ENCODE data around the gene SYTL1.

The SYTL1 gene

DNA sequence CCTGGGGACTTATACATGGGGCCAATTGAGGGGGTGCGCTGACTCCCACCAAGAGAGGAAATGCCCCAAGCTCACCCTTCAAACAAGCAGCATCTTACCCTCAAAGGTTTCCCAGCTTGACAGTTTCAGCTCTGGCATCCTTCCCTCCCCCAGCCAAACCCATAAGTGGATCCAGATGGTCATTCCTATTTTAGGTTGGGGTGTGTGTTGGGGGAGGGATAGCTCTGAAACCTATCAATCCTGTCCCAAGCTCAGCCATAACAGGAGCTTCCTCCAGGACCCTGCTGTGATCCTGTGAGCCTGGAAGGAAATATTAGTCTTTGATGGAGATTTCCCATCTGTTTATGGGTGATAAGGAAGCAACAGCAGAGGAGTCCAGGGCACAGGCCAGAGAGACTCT, 23.2 kb upstream of the SYTL1 start:
- DNase-seq = no peak

DNA sequence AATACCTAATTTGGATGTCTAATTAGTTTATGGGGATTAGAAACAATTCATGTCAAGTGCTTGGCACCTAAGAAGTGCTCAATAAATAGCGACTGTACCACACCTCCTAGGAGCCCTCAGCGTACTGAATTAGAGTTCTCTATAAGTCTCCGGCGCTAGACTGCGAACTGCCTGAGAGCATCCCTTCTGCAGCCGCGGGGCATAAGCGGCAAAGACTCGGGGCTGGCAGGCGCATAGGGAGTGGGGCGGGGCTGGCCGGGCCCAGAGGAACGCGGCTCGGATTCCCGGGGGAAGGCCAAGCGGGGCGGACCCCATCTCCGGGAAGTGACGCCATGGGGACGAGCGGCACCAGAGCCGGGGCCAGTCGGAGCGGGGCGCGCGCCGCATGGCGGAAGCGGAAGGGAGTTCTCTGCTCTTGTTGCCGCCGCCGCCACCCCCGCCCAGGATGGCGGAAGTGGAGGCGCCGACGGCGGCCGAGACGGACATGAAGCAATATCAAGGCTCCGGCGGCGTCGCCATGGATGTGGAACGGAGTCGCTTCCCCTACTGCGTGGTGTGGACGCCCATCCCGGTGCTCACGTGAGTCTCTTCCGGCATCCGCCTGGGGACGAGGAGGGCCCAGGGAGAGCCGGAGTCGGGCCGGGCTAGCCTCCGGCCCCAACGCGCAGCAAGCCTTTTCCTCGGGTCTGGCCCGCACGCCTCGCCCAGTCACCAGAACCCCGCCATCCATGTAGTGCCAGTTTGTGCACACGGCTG, 19.8 kb upstream of the SYTL1 start, which contains the start of gene TMEM222:
TMEM222 (plus strand) TSS at position 351 of the 756 bp plus-strand sequence; CDS start at position 386, 35 bp downstream.
- DNase-seq = peak; percentile 98

DNA sequence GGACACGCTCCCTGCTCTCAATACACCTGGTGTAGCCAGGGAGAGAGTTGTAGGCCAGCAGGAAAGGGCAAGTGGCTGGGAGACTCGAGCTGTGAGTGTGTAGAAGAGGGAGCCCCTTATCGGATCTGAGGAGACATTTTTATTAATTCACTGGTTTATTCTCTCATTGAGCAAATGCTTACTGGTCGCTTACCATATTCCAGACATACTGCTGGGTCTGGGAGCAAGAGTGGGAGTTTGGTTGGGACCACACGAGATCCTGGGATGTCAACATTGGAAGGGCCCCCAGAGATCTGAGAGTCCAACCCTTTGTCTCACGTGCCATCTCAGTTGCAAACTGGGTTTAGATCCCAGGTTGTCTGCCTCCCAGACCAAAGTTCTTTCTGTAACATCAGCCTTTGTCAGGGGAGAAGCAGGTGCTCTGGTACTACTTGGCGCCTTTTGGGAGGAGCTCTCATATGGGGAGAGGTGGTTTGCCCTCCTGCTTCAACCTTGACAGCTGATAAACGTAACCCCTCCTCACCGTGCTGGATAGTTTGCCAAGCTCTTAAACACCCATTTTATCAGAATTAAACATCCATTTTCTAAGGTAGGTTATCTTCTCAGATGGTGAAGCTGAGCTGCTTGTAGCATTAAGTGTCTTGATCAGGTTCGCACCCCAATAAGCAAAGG, 19.1 kb upstream of the SYTL1 start:
- DNase-seq = peak; percentile 57

DNA sequence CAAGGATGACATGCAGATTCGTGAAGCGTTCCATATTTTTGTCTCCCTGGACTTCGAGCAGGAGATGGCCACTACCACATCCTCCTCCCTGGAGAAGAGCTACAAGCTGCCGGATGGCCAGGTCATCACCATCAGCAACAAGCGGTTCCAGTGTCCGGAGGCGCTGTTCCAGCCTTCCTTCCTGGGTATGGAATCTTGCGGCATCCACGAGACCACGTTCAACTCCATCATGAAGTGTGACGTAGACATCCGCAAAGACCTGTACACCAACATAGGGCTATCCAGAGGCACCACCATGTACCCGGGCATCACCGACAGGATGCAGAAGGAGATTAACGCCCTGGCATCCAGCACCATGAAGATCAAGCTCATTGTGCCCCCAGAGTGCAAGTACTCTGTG, 16.5 kb upstream of the SYTL1 start:
- DNase-seq = no peak

DNA sequence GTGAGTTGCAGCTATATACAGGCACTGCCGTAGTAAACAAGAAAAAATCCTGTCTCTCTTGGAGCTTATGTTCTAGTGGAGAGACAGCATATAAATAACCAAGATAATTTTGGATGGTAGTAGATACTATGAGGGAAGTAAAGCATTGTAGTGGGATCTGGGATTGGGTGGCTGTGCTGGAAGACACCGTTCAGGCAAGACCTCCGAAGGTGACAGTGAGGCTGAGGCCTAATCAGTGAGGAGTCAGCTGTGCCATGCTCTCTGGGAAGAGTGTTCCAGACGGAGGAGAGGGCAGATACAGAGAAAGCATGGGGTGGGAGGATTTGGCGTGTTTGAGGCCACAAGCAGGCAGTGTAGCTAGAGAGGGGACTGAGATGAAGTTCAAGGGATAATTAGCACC, 13.9 kb upstream of the SYTL1 start:
- DNase-seq = no peak

DNA sequence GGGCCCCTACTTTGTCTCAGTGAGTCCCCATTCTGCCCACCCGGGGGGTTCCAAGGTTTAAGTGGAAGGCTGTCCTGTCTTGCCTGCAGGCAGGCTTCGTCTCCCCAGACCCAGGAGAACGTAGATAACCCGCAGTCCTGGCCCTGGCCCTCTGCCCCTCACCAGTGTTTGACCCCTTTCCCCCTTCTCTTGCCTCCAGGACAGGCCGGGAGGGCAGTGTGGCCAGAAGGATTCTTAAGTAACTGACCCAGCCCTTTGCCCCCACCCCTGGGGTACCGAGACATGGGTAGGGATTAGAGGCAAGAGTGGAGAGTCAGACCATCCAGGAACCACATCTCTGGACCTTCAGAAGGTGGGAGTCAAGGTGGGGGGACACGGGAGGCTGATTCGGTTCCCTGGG, 11.0 kb upstream of the SYTL1 start:
- no peak for DNase-seq

DNA sequence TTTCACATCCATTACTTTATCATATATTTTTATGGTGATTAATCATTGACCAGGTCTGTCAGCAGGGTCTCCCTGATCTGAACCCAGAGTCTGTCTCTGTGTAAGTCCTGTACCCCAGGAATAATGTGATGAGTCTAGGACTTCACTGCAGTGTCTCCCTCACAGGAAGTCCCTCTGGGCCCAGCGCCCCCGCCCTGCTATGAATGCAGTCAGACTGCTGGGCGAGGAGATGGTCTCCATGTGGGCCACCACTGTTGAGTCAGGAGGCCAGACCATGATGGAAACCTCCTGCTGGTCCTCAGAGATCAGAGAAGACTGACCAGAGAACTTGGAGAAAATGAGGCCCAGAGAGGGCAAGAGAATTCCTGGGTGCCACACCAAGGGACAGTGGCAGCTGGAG, 10.4 kb upstream of the SYTL1 start:
- DNase-seq = no peak

DNA sequence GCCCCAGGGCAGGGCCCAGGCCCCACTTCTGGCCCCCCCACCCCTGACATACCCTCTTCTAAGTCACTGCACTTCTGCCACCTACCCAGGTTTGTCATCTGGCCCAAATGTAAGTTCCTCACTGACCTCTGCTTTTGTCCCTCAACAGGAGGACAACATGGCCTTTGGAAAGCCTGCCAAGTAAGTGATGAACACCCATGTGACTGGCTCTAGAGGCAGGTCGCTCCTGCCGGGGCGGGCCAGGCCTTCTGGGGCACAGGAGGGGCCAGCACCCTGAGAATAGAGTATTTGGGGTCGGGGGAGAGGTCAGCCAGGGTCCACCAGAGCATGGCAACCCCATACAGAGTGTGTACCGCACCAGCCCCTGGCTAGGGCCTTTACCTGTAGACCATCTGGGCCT, 9.9 kb upstream of the SYTL1 start:
- no peak for DNase-seq

DNA sequence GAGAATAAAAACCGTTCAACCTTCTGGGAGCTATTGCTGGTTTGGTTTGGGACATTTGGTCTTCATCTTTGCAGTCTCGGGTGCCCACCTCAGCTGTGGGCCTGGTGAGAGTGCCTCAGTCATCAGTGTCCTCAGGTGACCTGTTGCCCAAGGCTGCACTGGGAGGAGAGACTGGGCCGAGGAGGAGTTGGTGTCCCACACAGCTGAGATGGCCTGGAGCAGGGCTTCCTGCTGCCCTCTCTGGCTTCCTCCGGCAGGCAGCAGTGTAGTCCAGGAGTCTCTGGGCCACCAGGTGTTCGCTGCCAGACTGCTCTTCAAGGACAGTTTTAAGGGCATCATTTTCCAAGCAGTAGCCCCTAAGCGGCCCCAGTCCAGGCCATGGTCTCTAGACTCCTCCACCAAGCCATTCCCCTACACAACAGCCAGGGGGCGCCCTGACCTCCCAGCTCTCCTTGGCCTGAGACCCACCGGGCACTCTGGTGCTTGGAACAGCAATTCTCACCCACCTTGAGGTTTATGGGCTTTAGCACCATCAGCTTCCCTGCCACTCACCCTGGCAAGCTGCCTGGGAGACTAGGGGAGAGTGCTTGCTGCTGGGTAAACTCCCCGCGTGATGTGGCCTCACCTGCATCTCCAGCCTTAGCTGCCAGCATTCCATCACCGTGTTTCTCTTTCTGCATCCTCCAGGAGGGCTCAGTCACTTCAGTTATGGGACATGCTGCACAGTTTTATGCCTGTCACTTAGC, 9.1 kb upstream of the SYTL1 start:
- DNase-seq = peak; percentile 75

DNA sequence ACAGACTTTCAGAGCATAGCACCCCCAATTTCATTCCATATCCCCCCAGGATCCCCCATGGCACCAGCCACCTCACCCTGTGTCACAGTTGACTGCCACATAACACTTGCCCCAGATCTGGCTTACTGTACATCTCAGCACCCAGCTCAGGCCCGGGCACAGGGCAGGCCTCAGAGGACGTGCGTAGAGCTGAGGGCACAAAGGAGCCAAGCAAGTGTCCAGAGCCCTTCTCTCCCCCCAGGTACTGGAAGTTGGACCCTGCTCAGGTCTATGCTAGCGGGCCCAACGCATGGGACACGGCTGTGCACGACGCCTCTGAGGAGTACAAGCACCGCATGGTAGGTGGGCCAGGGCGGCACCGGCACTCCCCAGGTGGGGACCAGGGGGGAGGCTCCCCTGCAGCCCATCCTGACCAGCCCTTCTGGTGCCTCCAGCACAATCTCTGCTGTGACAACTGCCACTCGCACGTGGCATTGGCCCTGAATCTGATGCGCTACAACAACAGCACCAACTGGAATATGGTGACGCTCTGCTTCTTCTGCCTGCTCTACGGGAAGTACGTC, 8.0 kb upstream of the SYTL1 start:
- DNase-seq = no peak

DNA sequence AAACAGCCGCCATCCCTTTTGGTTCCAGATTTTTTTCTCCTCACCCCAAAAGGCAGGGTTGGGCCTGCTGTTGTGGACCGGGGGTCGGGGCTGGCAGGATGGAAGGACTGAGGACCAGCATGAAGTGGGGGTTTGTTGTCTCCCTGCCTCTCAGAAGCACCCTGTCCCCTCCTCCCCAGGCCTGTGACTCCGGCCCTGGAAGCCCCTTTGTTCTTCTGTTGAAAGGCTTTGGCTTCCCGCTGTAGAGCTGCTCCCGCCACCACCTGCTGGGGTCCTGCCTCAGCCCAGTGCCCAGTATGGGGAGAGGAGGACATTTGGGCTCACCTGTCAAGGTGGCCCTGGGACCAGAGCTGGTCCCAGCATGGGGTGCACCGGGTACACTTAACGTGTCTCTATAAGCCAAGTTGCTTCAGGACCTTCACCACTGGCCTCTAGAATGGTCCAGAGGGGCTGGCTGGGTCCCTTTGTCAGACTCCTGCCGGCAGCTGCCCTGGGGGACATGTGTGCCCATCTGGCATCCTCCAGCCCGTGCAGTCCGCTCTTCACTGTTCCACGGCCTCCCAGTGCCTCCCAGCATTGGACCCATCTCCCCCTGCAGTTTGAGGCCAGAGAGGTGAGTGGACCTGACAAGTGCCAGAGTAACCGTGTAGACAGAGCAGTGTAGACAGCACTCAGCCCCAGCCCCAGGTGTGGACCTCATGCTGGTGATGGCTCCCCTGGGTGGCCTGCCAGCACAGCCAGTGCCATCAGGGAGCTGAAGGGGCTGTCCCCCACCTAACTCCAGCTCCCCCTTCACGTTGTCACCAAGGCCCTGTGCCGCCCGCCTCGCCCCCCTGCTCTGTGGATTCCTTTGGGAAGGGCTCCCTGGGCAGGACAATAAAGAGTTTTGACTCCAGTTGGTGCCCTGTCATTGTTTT, 6.1 kb upstream of the SYTL1 start:
- no peak for DNase-seq

DNA sequence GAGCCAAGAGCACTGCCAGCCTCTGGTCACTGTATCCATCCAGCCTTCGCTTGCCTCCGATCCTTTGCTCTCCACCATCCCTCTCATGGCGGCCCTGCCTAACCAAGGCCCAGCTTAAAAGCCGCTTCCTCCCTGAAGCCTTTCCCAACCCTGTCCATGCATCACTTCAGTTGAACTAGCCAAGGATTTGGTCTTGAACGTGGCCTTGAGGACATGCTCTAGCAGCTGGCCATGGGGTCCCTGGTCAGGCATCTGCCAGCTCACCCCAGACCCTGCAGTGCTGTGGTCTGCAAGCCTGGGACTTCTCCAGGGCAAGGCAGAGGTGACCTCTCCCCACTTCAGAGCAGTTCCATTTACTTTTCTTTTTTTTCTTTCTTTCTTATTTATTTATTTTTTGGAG, 5.1 kb upstream of the SYTL1 start:
- DNase-seq = no peak

DNA sequence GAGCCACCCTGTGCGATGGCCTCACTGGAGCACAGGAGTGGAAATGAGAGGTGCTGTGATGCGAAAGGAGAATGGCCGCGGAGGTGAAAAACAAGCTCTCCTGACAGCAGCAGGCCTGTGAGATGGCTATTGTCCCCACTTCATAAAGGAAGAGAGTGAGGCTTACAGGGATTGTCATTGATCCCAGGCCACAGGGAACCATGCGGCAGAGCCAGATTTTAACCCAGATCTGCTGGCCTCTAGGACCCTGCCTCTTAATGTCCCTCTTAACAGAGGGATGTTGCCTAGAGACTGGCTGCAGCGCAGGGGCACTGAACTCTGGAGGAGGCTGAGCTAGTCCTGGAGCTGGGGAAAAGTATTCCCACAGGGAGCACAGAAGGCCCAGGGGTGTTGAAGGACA, 3.1 kb upstream of the SYTL1 start:
- no peak for DNase-seq

DNA sequence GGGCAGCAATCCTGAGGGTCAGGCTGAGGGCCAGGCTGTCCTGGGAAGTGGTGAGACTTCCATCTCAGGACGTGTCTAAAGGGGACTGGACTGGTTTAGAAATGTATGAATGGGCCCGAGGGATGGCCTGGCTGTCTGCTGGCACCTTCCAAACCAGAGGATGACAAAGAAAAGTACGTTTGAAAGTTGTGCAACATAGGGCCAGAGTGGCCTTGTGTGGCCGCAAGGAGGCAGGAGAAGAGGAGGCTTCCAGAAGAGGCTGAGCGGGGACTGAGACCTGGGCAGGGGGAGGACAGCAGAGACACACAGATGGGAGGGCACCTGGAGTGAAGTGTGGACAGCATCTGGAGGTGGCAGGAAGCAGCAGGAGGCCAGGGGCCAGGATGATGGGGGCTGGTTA, 2.6 kb upstream of the SYTL1 start:
- no peak for DNase-seq

DNA sequence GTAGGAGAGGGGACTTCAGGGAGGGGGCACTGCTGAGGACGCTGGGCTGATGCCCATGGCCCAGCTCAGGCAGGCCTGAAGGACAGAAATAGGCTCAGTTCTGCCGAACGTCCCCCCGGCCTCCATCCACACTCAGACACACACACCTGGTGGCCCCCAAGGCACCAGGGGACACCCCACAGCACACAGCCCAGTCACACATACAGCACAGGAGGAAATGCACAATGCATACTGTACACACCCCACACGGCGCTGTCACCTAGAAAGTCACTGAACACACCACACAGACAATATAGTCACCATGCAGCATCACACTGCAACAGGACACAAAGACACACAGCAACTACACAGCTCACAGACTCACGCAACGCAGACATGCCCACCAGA, 562 bp downstream of the SYTL1 start:
- peak; percentile 46 for DNase-seq

DNA sequence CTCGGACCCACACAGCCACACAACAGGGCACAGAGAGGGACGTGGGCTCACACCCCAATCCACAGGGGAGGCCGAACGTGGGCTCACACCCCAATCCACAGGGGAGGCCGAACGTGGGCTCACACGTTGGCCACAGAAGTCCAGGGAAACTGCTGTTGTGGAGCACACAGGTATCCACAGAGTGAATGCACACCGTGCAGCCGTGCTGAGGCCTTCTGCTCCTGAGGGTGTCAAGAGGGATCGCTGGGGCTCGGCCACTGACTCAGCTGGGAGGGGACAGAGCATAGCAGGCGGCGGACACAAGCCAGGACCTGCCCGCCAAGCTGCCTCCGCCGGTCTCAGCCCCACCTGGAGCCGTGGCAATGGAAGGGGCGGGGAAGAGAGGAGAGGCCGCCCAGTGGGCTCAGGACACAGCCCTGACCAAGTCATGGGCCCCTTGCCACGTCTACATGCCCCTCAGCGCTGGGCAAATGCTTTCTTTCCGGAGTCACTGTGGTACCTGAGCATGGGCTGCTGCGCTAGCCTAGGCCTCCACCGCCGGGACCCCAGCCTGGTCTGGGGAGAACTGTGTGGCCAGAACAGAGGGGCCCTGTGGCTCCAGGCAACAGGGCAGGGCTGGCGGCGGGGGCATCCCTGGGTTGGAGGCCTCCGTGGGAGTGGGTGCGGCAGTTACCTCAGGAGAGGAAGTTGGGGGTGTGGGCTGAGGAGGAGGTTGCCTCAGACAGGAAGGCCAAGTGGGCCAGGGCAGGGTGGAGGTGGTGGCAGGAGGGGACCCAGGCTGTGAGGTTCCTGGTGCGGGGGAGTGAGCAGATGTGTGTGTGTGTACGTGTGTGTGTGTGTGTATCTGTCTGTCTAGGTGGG, 1.2 kb downstream of the SYTL1 start:
- peak; percentile 73 for DNase-seq

DNA sequence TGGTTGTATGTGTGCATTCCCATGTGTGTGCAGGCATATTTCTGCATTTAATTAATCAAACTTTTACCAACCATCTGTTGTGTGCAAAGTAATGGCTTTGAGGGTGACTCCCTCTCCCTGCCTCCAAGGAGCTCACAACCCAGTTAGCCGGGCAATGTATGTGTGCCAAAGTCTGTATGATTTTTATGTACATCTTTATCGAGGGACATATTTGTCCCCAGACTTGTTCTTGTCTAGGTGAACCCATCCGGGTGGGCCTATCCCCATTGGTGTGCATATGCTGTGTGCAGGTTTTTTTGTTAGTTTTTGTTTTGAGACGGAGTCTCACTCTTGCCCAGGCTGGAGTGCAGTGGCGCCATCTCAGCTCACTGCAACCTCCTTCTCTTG, 1.8 kb downstream of the SYTL1 start:
- DNase-seq = no peak

DNA sequence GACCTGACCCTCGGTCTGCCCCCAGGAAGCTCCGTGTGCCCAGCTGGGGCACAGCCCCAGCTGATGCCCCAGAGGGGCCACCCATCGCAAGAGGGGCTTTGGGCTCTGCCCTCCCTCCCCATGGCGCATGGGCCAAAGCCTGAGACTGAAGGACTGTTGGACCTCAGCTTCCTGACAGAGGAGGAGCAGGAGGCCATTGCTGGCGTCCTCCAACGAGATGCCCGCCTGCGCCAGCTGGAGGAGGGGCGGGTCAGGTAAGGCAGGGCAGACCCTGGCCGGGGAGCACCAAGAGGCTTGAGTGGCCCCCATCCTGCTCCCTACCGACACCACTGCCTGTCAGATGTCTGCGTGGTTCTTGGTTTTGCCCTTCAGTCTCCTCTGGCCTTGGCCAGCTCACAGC, 3.5 kb downstream of the SYTL1 start:
- DNase-seq = no peak

DNA sequence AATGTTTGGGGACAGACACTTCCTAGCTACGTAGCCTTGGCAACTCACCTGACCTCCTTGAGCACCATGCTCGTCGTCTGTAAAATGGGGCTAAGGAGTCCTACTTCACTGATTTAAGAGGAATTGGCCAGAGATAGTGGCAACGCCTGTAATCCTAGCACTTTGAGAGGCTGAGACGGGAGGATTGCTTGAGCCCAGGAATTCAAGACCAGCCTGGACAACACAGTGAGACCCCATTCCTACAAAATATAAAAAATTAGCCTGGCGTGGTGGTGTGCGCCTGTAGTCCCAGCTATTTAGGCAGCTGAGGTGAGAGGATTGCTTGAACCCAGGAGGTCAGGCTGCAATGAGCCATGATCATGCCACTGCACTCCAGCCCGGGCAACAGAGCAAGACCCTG, 4.5 kb downstream of the SYTL1 start:
- no peak for DNase-seq

DNA sequence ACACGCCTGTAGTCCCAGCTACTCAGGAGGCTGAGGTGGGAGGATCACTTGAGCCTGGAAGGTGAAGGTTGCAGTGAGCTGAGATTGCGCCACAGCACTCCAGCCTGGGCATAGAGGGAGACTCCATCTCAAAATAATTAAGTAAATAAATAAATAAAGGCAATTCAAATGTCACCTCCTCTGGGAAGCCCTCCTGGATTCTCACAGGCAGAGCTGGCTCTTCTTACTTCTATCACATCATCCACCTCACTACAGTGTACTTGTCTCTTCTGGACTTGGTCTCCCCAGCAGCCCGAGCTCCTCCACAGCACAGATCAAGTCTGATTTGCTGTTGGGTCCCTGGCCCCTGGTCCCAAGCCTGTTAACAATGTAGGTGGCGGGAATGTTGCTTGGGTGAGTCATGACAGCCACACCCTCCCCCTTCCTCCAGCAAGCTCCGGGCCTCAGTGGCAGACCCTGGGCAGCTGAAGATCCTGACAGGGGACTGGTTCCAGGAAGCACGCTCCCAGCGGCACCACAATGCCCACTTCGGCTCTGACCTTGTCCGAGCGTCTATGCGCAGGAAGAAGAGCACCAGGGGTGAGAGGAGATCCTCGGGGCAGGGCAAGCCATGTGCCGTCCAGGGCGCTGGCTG, 5.3 kb downstream of the SYTL1 start:
- DNase-seq = no peak
